Upper lobe of left lung (tissue), 6 donors: Measurements from ENCODE around the gene PPARD. TPM values are rescaled to one million over a fixed set of nuclear protein-coding genes. Genes with fewer than 3 reads are reported as not detected.

Experiments used
- ATAC-seq, 2 donors: fragments of 200-7000 bp; cut with Tn5 transposase; one replicate each; pipeline ENCODE4 v1.9.1; 2022; ENCODE audit warnings: mild to moderate bottlenecking in 2 of 2, moderate library complexity in 2 of 2; ENCODE audit not compliant: low FRiP score in 2 of 2
- DNase-seq, 2 donors: peaks; one replicate each; pipeline ENCODE4 v3.0.0-alpha.2; 2019 to 2020
- H3K27ac ChIP-seq, 4 donors: fragments of 200-600 bp; sonication (generic); one replicate each; pipeline ENCODE4 v1.5.1; 2016 to 2019
- H3K27me3 ChIP-seq, 4 donors: fragments of 200-600 bp; sonication (generic); one replicate each; pipeline ENCODE4 v1.5.1; 2017 to 2019
- H3K36me3 ChIP-seq, 4 donors: fragments of 200-600 bp; sonication (generic); one replicate each; pipeline ENCODE4 v1.5.1; 2016 to 2019
- H3K4me1 ChIP-seq, 4 donors: fragments of 200-600 bp; sonication (generic); one replicate each; pipeline ENCODE4 v1.5.1; 2018 to 2019
- H3K4me3 ChIP-seq, 4 donors: fragments of 200-600 bp; sonication (generic); one replicate each; pipeline ENCODE4 v1.5.1; 2017 to 2019; ENCODE audit warnings: mild to moderate bottlenecking in 2 of 4, moderate library complexity in 1 of 4
- H3K9me3 ChIP-seq, 4 donors: fragments of 200-600 bp; sonication (generic); one replicate each; pipeline ENCODE4 v1.5.1; 2018 to 2019
- CTCF ChIP-seq, 6 experiments: fragments of 450-650 bp in 4 of 6; fragments of 200-600 bp in 2 of 6; sonication (generic) in 2 of 6; IDR thresholded peaks; one replicate each; pipeline ENCODE4 v1.5.1; 2016 to 2019; ENCODE audit warnings: antibody characterized with exemption in 6 of 6
- EP300 ChIP-seq, 4 donors: sonication (generic); formaldehyde crosslinking; IDR thresholded peaks; one replicate each; pipeline ENCODE4 v1.5.1; 2017; ENCODE audit warnings: antibody characterized with exemption in 4 of 4, control low read depth in 2 of 4
- POLR2A ChIP-seq, 4 donors: fragments of 450-650 bp; IDR thresholded peaks; one replicate each; pipeline ENCODE4 v1.5.1; 2016 to 2017; ENCODE audit warnings: antibody characterized with exemption in 4 of 4, mild to moderate bottlenecking in 2 of 4
- POLR2AphosphoS5 ChIP-seq, 2 donors: sonication (generic); formaldehyde crosslinking; IDR thresholded peaks; one replicate each; pipeline ENCODE4 v1.5.1; 2017; ENCODE audit warnings: antibody characterized with exemption in 2 of 2
- WGBS, 2 donors: methylation state at CpG; one replicate each; pipeline ENCODE4 v1.1.5; 2017 to 2018; 5-methylcytosine and 5-hydroxymethylcytosine counted together
- total RNA-seq, 6 donors: library from RNA; depleted of rRNA in 4 of 6; stranded (reverse); fragments of >200 nt in 4 of 6; gene quantifications; one replicate each; pipeline versions ENCODE4 v1.1.0 to v1.2.1, GENCODE V29; 2016 to 2021
- donor health status: DM: no; HTN: no; CAD: no; lungs with moderate emphysema.
- donor health status: DM: no; HTN: yes; CAD: no; lungs with severe emphysema.

Gene PPARD
- total RNA-seq, 6 donors from 2014 or later, result 14.8 to 48.2 (median 31.5) TPM

- peaks cover 7 to 32% (median 18%) of the 10 kb centered on the region in 4 donors for H3K4me1 ChIP-seq
- ATAC-seq, result no peak
- no peak for DNase-seq
- TF ChIP-seq EP300 (IDR thresholded peaks at IDR 0.05) (no peak), CTCF (IDR thresholded peaks at IDR 0.05) (no peak), POLR2A (IDR thresholded peaks at IDR 0.05) (no peak), POLR2AphosphoS5 (IDR thresholded peaks at IDR 0.05) (no peak)
- no peaks in the 10 kb centered on the region for H3K27me3 ChIP-seq
- no peak overlapping the region for H3K4me3 ChIP-seq
- H3K27ac ChIP-seq, result no peak overlapping the region
- H3K9me3 ChIP-seq, result no peaks in the 10 kb centered on the region
- 77 to 79% methylated on average over 5 of the region's 5 CpGs for WGBS, 2 donors
- no peaks in the 10 kb centered on the region for H3K36me3 ChIP-seq
These were observed 60.5 kb downstream of the PPARD start for GRCh38 chr6:35402856-35403191.

- 84 to 92% methylated on average over 8 of the region's 8 CpGs for WGBS, 2 donors
- H3K9me3 ChIP-seq, result no peaks in the 10 kb centered on the region
- H3K36me3 ChIP-seq, result no peaks in the 10 kb centered on the region
- no peak for TF ChIP-seq EP300 (IDR thresholded peaks at IDR 0.05)
- no peak for TF ChIP-seq POLR2A (IDR thresholded peaks at IDR 0.05)
- TF ChIP-seq POLR2AphosphoS5 (IDR thresholded peaks at IDR 0.05), result no peak
- no peak for TF ChIP-seq CTCF (IDR thresholded peaks at IDR 0.05)
- ATAC-seq (no peak), DNase-seq (no peak)
- no peaks in the 10 kb centered on the region for H3K27me3 ChIP-seq
- H3K4me3 ChIP-seq, result no peak overlapping the region
- peaks cover 7 to 32% (median 18%) of the 10 kb centered on the region in 4 donors for H3K4me1 ChIP-seq
- no peak overlapping the region for H3K27ac ChIP-seq
These were observed 61.4 kb downstream of the PPARD start for GRCh38 chr6:35403544-35404442.

DNA sequence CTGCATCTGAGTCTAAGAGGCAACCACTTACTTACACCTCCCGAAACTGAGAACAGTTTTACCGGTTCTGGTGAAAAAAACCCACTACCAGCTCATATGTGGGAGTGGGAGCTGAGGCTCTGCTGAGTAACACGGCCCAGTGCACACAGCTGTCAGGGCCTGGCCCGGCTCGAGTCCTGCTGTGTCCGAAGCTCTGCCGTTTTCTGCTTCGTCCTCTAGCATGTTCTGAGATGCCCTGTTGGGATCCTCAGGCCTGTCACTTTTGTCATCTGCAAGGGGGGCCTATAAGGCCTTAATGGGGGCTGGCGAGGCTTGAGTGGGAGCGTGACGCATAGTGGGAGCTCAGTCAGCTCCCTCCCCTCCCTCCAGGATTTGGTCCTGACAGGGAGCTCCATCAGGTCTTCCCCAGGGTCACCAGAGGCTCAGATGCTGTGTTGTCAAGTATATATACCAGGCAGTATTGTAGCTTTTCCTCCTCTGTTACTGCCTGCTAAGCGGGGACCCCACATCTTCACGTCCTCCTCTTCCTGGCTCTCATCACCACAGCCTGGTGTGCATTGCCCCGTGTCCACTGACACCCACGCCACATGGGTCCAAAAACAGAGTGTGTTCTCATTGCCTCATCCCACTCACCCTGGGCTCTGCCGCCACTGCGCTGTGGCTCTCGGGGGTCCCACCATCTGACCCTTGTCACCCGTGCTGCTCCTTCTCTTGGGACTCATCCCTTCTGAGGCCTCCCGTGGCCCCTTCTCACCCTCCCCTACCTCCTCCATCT is 64.5 kb downstream of the PPARD start:
- no peak for ATAC-seq
- no peak for DNase-seq
- WGBS, 2 donors, result 88 to 93% methylated on average over 17 to 20 of the region's 20 CpGs
- Histone ChIP-seq H3K4me1 (peaks cover 5 to 17% (median 12%) of the 10 kb centered on the region in 4 donors), H3K4me3 (no peak overlapping the region), H3K9me3 (no peaks in the 10 kb centered on the region), H3K27ac (no peak overlapping the region), H3K27me3 (no peaks in the 10 kb centered on the region), H3K36me3 (peaks cover under 1 to 16% (median 8%) of the 10 kb centered on the region in 4 donors)
- TF ChIP-seq POLR2A (IDR thresholded peaks at IDR 0.05) (no peak), EP300 (IDR thresholded peaks at IDR 0.05) (no peak), CTCF (IDR thresholded peaks at IDR 0.05) (no peak), POLR2AphosphoS5 (IDR thresholded peaks at IDR 0.05) (no peak)

DNA sequence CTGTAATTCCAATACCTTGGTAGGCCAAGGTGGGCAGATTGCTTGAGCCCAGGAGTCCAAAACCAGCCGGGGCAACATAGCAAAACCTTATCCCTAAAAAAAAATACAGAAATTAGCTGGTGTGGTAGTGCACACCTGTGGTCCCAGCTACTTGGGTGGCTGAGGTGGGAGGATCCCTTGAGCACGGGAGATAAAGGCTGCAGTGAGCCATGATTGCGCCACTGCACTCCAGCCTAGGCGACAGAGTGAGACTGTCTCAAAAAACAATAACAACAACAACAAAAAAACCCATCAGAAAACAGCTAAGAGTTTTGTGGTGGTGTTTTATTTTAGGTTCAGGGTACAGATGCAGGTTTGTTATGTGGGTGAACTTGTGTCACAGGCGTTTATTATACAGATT is 66.9 kb downstream of the PPARD start:
- no peaks in the 10 kb centered on the region for H3K27me3 ChIP-seq
- DNase-seq (no peak), ATAC-seq (no peak)
- no peaks in the 10 kb centered on the region for H3K9me3 ChIP-seq
- TF ChIP-seq EP300 (IDR thresholded peaks at IDR 0.05), result no peak
- H3K4me1 ChIP-seq, result no peaks in the 10 kb centered on the region
- H3K4me3 ChIP-seq, result no peak overlapping the region
- H3K27ac ChIP-seq, result no peak overlapping the region
- peaks cover 4 to 33% (median 11%) of the 10 kb centered on the region in 4 donors for H3K36me3 ChIP-seq
- 87 to 91% methylated on average over 5 of the region's 5 CpGs for WGBS, 2 donors

DNA sequence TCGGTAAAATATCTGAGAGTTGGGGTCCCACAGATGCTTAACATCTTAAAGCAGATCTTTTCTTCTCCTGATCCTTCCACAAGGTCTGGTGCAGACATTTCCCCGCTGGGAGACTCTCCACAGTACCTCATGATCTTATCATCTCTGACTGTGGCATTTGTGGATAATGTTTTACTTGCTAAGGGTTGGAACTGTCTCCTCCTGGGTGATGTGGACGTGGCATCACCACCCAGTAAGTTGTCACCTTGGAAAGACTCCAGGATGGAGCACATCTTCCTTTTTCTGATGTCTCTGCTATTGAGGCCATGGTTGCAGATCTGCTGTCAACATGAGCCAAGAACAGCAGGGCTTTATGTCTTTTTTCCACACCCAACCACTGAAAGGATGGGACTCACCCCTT is 67.8 kb downstream of the PPARD start:
- H3K4me1 ChIP-seq, result peaks cover 0 to 7% (median 4%) of the 10 kb centered on the region in 4 donors
- 67 to 83% methylated on average over 3 of the region's 3 CpGs for WGBS, 2 donors
- H3K27me3 ChIP-seq, result no peaks in the 10 kb centered on the region
- TF ChIP-seq CTCF (IDR thresholded peaks at IDR 0.05) (no peak), POLR2AphosphoS5 (IDR thresholded peaks at IDR 0.05) (no peak), EP300 (IDR thresholded peaks at IDR 0.05) (no peak), POLR2A (IDR thresholded peaks at IDR 0.05) (no peak)
- no peak overlapping the region for H3K4me3 ChIP-seq
- H3K36me3 ChIP-seq, result peaks cover 4 to 33% (median 11%) of the 10 kb centered on the region in 4 donors
- ATAC-seq, result no peak
- DNase-seq, result no peak
- no peaks in the 10 kb centered on the region for H3K9me3 ChIP-seq
- no peak overlapping the region for H3K27ac ChIP-seq
